ENCODE measurements around the gene MYOZ3.

MYOZ3 gene

DNA sequence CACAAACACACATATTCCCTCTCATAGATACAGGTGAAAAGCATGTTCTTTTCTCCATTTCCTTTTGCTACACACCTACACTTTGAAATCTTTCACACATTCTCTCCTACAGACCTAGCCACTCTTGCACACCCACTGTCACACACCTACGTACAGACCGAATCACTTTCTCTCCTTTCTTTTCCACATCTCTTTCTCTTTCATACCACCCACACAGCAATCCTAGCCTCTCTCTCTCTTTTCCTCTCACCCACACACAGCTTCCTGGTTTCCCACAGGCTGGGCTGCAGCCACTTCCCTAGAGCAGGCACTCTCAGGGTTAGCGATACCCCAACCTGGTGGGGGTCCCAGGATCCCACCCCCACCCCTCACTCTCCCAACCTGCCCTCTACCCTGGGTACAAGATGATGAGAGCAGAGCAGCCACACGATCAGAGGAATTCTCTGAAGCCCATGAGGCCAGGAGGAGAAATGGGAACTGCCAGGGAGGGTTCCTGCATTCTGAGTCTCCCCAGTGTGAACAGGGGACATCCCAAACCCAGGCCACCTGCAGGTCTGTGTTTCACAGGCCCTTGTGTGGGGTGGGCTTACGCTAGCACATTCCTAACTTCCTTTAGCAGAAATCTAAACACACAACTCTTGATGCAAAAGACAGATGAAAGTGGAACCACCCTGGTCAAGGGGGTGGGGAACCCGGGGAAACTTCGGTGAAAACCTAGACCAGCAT lies 37.7 kb upstream of the MYOZ3 start:
- no peak for TF ChIP-seq GATA3 (IDR thresholded peaks at IDR 0.05; ENCODE audit: low read depth, low read length)
- TF ChIP-seq GATA2 (IDR thresholded peaks at IDR 0.05; ENCODE audit: low read depth, low read length): no peak

DNA sequence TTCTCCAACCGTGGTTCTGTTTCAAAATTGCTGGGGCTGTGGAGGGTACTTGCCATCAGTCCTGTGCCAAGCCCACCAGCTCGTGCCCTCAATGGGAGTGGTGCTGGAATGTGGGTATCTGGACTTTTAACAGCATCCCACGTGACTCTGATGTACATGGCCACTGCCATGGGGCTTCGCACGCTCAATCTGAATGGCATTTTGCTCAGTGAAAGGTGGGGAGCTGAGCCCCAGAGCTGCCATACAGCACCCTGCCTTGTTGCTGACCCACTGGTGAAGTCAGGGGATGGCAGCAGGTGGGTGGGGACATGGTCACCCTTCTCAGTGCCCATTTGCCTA lies 37.2 kb upstream of the MYOZ3 start:
- TF ChIP-seq GATA3 (IDR thresholded peaks at IDR 0.05; ENCODE audit: low read depth, low read length) (no peak), GATA2 (IDR thresholded peaks at IDR 0.05; ENCODE audit: low read depth, low read length) (no peak)

DNA sequence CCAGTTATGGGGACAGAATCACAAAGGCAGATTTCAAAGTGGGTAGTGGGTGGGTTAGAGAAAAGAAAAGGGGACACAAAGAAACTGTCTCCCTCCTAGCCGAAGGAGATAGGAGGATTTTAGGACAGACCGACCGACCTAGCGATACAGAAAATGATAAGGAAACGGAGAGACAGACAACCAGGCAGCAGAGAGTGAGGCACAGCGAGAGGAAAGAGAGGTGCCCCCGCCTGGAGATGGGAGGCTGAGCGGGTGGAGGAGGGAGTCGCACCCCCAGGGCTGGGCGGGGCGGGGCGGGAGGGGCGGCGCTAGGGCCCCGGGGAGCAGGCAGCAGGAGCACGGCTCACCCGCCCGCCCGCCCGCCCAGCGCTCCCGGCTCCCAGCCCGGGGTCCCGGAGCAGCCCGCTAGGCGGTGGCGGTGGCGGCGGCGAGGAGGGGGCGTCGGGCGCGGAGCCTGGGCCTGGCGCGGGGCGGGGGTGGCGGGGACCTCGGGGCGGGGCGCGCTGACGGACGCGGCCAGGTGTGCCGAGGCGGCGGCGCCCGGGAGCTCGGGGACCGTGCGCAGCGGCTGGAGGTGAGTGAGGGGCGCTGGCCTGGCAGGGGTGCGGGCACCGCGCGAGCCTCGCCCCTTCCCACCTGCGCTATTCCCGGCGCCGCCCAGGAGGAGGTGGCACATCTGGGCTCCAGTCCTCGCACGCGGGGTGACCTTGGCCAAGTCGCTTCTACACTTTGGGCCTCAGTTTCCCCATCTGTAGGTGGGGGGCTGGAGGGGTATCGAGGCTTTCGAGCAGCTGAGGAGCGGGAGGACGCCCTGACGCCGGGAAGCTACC lies 36.5 kb upstream of the MYOZ3 start:
- TF ChIP-seq GATA3 (IDR thresholded peaks at IDR 0.05; ENCODE audit: low read depth, low read length) (no peak), GATA2 (IDR thresholded peaks at IDR 0.05; ENCODE audit: low read depth, low read length) (no peak)

DNA sequence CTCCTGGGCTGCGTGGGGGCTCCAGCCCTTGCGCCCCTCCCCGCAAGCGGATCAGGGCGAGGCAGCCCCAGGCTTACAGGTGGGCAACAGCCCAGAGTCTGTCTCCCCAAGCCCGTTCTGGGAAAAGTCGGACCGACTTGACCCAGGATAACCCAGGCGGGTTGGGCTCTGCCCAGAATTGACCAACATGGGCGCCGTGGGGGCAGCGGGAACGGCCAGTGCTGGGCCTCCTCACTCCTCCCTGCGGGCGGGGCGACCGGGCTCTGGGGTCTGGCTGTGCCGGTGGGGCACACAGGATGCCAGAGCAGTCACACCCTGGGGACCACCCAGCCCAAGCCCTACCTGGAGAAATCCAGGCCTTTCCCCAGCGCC lies 35.9 kb upstream of the MYOZ3 start:
- TF ChIP-seq GATA2 (IDR thresholded peaks at IDR 0.05; ENCODE audit: low read depth, low read length): no peak

DNA sequence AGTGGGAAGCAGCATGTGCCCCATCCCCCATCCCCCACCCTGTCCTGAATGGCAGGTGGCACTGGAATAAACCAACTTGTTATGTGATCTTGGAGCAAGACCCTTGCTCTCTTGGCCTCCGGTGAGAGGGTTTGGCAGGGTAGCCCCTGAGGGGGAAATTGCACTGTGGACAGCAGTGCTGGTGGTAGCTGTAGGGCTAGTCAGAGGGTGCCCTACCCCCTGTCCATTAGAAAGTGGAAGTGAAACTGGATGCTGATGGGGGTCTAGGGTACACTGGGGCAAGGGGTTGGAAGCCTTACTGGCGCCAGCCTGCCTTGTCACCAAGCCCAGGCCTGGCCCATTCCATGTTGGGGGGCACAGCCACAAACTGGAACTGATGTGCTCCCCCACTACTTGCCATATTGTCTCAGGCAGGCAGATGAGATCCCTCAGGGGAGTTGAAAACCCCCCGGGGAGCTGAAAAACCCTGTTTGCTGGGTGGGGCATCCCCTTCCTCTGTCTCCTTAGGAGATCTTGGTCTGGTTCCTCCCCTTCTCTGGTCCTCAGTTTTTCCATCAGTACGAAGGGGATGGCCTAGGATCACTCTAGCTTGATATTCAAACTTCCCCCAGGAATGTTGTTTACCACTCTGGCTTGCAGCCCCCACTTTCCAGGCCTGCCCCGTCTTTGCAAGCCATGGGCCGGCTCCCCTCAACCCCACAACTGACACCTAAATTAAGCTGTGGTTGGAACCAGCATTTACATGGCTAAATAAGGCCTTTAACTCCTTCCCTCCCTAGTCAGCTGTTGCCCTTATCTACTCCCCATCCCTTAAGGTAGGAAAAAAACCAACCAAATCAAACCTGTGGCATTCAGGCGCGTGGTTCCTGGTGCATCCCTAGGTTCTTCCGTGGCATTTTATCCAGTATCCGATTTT lies 35.0 kb upstream of the MYOZ3 start:
- TF ChIP-seq GATA3 (IDR thresholded peaks at IDR 0.05; ENCODE audit: low read depth, low read length): no peak
- no peak for TF ChIP-seq GATA2 (IDR thresholded peaks at IDR 0.05; ENCODE audit: low read depth, low read length)

DNA sequence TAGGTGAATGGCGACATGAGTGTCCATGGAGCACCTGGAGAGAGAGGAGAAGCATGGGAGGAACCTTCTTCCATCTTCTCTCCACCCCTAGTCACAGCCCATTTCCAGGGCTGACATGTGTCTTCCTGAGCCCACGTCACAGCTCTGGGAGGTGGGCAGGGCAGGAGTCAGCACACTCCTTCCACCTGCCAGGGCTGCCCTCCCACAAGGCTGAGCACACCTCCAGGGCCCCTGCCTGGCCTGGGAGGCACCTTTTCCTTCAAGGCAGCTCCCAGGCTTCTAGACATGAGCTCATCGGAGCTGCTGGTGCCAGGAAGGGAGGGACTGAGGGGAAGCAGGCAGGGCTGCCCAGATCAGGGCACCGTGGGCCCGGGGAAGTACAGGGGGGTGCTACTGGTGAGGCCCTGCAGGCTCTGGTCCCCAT lies 34.2 kb upstream of the MYOZ3 start:
- TF ChIP-seq GATA2 (IDR thresholded peaks at IDR 0.05; ENCODE audit: low read depth, low read length): no peak
- no peak for TF ChIP-seq GATA3 (IDR thresholded peaks at IDR 0.05; ENCODE audit: low read depth, low read length)

DNA sequence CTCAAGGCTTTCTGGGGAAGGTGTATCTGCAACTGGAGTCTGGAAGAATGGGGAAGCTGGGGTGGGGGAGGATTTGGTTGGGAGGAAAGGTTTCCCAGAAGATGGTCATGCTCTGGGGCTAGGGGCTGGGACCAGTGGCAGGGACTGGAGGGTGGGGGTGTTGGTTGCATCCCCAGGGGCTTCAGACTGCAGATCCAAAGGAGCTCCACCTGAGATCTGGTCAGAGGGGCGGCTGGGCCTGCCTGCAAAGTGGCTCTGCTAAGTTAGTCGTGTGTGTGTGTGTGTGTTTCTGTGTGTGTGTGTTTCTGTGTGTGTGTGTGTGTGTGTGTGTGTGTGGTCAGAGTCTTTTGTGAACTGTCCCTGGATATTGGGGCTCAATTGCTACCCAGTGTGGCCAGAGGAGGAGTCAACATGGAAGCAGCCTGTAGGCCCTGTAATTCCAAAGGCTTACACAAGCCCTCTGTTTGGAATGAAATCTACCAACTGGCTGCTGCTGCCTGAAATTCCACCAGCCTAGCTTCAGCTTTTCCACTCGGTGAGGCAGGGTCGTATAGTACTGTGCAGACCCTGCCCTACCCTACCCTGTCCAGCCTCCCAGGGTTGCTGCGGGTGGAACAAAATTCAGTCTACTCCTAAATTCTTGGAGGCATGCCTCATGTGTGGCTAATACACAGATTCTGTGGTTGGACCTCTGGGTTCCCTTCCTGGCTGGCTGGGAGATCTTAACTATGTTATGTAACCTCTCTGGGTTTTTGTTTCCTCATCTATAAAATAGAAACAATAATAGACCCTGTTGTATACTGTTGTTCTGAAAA lies 33.1 kb upstream of the MYOZ3 start:
- TF ChIP-seq GATA2 (IDR thresholded peaks at IDR 0.05; ENCODE audit: low read depth, low read length): no peak

DNA sequence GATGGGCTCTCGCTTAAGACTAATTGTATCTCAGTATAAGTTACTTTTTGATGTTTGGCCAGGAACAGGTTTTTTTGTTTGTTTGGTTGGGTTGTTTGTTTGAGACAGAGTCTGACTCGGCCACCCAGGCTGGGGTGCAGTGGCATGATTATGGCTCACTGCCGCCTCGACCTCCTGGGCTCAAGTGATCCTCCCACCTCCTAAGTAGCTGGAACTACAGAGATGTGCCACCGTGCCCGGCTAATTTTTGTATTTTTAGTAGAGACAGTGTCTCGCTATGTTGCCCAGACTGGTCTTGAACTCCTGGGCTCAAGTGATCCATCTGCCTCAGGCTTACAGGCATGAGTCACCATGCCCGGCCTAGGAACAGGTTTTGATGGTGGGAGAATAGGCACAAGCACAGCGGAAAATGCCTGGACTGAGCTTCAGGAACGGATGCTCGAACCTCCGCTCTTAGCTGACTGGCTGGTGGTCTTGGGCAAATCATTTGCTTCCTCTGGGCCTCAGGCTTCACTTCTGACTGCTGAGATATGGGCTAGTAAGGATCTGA lies 32.0 kb upstream of the MYOZ3 start:
- TF ChIP-seq GATA3 (IDR thresholded peaks at IDR 0.05; ENCODE audit: low read depth, low read length) (no peak), GATA2 (IDR thresholded peaks at IDR 0.05; ENCODE audit: low read depth, low read length) (no peak)

DNA sequence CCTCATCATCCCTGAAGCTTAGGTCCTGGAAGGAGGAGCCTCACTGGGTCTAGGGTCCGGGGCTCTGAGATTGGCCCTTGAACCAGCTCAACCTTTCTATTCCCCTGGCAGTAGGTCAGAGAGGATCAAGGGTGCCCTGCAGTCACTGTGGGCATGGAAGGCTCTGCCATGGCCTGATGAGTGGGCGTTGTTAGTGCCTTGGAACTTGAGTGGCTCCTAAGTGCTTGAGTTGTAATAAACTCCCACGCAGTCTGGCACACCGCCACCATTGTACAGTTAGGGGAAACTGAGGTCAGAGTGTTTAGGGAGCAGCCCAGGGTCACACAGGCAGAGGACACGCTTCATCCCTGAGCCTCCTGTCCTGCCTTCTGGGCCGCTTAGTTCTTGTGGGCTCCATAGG lies 31.0 kb upstream of the MYOZ3 start:
- TF ChIP-seq GATA2 (IDR thresholded peaks at IDR 0.05; ENCODE audit: low read depth, low read length) (no peak), GATA3 (IDR thresholded peaks at IDR 0.05; ENCODE audit: low read depth, low read length) (no peak)

DNA sequence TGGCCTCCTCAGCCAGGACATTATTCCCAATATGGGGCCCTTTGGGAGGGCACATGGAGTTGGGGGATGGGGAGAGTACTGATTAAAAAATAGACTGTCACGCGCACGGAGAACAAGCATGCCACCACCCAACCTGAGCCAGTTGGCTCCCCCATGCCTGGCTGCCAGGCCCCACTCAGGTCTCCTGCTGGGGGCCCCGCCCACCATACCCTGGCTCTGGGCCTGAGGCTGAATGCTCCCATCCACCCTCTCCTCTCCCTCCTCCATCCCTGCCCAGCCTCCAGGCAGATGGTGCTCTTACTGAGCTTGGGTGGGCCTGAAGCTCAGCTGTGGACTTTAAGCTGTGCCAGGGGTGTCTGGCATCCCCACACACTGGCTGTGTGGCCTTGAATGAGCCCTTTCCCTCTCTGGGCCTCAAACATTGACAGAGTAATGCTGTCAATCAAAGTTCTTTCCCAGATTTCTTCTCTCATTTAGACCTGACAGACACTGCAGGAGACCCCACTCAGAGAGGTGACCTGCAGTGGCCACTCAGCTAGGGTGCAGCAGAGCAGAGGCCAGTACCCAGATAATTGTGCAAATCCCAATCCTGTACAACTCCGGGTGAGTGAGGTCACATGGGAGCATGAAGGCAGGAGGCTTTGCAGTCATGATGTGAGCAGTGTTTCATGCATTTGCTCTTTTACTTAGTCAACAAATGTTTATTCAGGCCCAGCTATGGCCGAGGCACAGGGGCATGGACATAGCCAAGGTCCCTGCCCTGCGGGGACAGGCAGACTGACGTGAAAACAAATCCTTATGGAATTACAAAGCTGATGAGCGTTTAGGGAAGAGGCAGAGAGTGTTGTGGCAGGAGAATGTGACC lies 30.4 kb upstream of the MYOZ3 start:
- TF ChIP-seq GATA3 (IDR thresholded peaks at IDR 0.05; ENCODE audit: low read depth, low read length) (no peak), GATA2 (IDR thresholded peaks at IDR 0.05; ENCODE audit: low read depth, low read length) (no peak)

DNA sequence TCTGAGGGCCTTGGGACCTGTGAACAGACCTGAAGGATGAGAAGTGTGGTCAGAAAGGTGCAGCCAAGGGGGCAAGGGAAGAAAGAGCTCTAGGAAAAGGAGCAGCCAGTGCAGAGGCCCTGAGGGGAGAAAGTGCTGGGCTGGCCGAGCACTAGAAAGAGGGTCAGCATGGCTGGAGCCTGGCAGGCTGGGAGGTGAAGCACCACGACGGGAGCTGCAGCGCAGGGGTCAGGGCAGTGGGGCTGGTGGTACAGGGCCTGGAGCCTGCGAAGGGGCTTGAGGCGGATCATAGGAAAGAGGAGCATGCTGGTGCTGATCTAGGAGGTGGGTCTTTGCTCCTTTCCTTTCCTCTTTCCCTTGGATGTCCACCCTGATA lies 29.7 kb upstream of the MYOZ3 start:
- TF ChIP-seq GATA3 (IDR thresholded peaks at IDR 0.05; ENCODE audit: low read depth, low read length) (no peak), GATA2 (IDR thresholded peaks at IDR 0.05; ENCODE audit: low read depth, low read length) (no peak)

DNA sequence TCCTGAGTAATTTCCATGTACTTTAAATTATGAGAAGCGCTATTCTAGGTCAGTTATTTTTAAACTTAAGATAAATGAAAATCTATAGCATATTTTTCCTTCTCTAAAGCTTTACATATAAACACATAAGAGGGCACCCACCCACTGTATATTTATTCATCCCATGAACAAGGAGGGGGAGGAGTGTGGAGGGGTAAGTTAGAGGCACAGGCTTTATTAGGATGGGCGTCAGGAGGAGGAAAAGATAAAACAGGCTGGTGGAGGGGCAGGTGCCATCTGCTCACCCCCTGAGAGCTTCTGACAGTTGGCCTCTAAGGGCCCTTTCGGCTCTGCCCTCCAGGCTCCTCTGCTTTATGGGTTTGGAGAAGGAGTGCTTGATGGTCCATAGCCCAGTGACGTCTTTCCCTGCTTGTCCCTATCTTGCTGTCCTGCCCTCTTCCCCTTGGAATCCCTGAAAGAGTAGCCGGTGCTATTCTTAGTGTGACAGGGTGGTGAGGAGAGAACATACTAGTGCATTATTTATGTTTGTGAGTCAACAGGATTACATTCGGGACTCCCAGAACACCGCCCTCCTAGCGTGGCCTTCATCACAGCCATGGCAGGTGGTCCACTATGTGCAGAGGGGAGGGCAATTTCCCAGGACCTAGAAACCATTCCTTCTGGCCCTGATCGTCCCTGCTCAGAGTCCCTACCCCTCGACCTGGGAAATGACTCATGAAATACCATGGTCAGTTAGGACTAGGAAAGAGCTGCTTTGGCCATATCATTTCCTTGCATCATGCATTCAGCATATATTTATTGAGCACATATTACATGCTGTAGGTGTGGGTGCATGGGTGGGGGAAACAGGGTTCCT lies 28.5 kb upstream of the MYOZ3 start:
- TF ChIP-seq GATA2 (IDR thresholded peaks at IDR 0.05; ENCODE audit: low read depth, low read length) (no peak), GATA3 (IDR thresholded peaks at IDR 0.05; ENCODE audit: low read depth, low read length) (no peak)

All from SH-SY5Y (cell line).